ENCODE measurements around the gene EPB41L1. TPM values are rescaled to one million over a fixed set of nuclear protein-coding genes. Genes with fewer than 3 reads are reported as not detected.
A peak's percentile ranks its signal among the peaks of the same experiment; 100 is the strongest.

EPB41L1 gene
- polyA plus RNA-seq, 1 donor from 2014 or later: 38.2 TPM

- no peaks in the 10 kb centered on the region for H3F3A ChIP-seq (ENCODE audit: insufficient read depth, low read length, poor library complexity, severe bottlenecking)
- H3K9me3 ChIP-seq (ENCODE audit: low read length): no peaks in the 10 kb centered on the region
- H4K20me1 ChIP-seq (ENCODE audit: insufficient read depth): no peaks in the 10 kb centered on the region
- H3K4me3 ChIP-seq (ENCODE audit: low read length): no peak overlapping the region
- TF ChIP-seq MXI1 (conservative IDR thresholded peaks at IDR 0.05; ENCODE audit: poor library complexity, severe bottlenecking) (no peak), POLR2AphosphoS5 (IDR thresholded peaks at IDR 0.05) (no peak), EZH2 (IDR thresholded peaks at IDR 0.05; ENCODE audit: borderline replicate concordance, insufficient read depth, low read length, poor library complexity, severe bottlenecking) (no peak), EP300 (conservative IDR thresholded peaks at IDR 0.05; ENCODE audit: poor library complexity, severe bottlenecking) (no peak), TAF1 (IDR thresholded peaks at IDR 0.05; ENCODE audit: low read depth) (no peak), REST (IDR thresholded peaks at IDR 0.05; ENCODE audit: borderline replicate concordance) (no peak), SMC3 (conservative IDR thresholded peaks at IDR 0.05; ENCODE audit: poor library complexity) (no peak)
- TF ChIP-seq, protein P1, sequence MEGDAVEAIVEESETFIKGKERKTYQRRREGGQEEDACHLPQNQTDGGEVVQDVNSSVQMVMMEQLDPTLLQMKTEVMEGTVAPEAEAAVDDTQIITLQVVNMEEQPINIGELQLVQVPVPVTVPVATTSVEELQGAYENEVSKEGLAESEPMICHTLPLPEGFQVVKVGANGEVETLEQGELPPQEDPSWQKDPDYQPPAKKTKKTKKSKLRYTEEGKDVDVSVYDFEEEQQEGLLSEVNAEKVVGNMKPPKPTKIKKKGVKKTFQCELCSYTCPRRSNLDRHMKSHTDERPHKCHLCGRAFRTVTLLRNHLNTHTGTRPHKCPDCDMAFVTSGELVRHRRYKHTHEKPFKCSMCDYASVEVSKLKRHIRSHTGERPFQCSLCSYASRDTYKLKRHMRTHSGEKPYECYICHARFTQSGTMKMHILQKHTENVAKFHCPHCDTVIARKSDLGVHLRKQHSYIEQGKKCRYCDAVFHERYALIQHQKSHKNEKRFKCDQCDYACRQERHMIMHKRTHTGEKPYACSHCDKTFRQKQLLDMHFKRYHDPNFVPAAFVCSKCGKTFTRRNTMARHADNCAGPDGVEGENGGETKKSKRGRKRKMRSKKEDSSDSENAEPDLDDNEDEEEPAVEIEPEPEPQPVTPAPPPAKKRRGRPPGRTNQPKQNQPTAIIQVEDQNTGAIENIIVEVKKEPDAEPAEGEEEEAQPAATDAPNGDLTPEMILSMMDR (IDR thresholded peaks at IDR 0.05; ENCODE audit: poor library complexity, severe bottlenecking): no peak
- no peaks in the 10 kb centered on the region for H3K27me3 ChIP-seq (ENCODE audit: insufficient read depth, low read depth, low read length)
- H3K27ac ChIP-seq (ENCODE audit: low read length): no peak overlapping the region
- no peak overlapping the region for H2AFZ ChIP-seq (ENCODE audit: low read depth, low read length)
- no peak overlapping the region for H3K4me2 ChIP-seq (ENCODE audit: low read length)
- H3K9ac ChIP-seq (ENCODE audit: low read length): peak overlapping the region; percentile 16
- no peaks in the 10 kb centered on the region for H3K36me3 ChIP-seq (ENCODE audit: insufficient read depth, low read length)
- H3K9me2 ChIP-seq (ENCODE audit: insufficient read depth, low read length): no peaks in the 10 kb centered on the region
- no peaks in the 10 kb centered on the region for H3K79me2 ChIP-seq (replicated peaks; ENCODE audit: insufficient read depth, low read length)
Measured at GRCh38 chr20:36274181-36274841, 119.8 kb downstream of the EPB41L1 start.

DNA sequence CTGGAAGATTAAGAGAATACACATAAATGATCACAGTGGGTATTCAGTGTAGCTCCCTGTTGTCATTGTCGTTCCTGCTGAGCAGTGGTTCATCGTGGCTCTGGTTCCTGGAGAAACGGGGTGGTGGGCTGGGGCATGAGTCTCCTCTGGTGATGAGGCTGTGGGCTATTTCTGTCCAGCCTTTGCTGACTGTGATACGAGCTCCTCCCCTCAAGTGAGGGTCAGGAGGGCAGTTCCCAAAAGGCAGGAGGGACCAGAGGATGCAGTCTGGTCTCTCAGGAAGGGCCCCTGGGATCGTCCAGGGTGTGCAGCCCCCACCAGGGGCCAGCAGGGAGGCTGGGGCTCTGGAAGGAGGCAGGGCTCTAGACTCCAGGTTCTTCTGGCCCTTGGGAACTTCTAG, 120.5 kb downstream of the EPB41L1 start:
- TF ChIP-seq TAF1 (IDR thresholded peaks at IDR 0.05; ENCODE audit: low read depth) (no peak), EP300 (conservative IDR thresholded peaks at IDR 0.05; ENCODE audit: poor library complexity, severe bottlenecking) (no peak), SMC3 (conservative IDR thresholded peaks at IDR 0.05; ENCODE audit: poor library complexity) (no peak), POLR2AphosphoS5 (IDR thresholded peaks at IDR 0.05) (no peak), RAD21 (conservative IDR thresholded peaks at IDR 0.05) (no peak), EZH2 (IDR thresholded peaks at IDR 0.05; ENCODE audit: borderline replicate concordance, insufficient read depth, low read length, poor library complexity, severe bottlenecking) (no peak), REST (IDR thresholded peaks at IDR 0.05; ENCODE audit: borderline replicate concordance) (no peak), MXI1 (conservative IDR thresholded peaks at IDR 0.05; ENCODE audit: poor library complexity, severe bottlenecking) (no peak)
- TF ChIP-seq, protein P1 (IDR thresholded peaks at IDR 0.05; ENCODE audit: poor library complexity, severe bottlenecking): no peak
- Histone ChIP-seq H3K4me3 (ENCODE audit: low read length) (no peak overlapping the region), H3K79me2 (replicated peaks; ENCODE audit: insufficient read depth, low read length) (no peaks in the 10 kb centered on the region)

More for the DNA sequence above, 120.5 kb downstream of the EPB41L1 start:
- H3K9me3 ChIP-seq (ENCODE audit: low read length): no peaks in the 10 kb centered on the region
- H3K27ac ChIP-seq (ENCODE audit: low read length): no peak overlapping the region
- no peak overlapping the region for H3K4me2 ChIP-seq (ENCODE audit: low read length)
- H3F3A ChIP-seq (ENCODE audit: insufficient read depth, low read length, poor library complexity, severe bottlenecking): no peaks in the 10 kb centered on the region
- no peaks in the 10 kb centered on the region for H3K36me3 ChIP-seq (ENCODE audit: insufficient read depth, low read length)
- no peak overlapping the region for H3K9ac ChIP-seq (ENCODE audit: low read length)
- no peak overlapping the region for H2AFZ ChIP-seq (ENCODE audit: low read depth, low read length)
- no peaks in the 10 kb centered on the region for H3K9me2 ChIP-seq (ENCODE audit: insufficient read depth, low read length)
- no peaks in the 10 kb centered on the region for H4K20me1 ChIP-seq (ENCODE audit: insufficient read depth)
- H3K27me3 ChIP-seq (ENCODE audit: insufficient read depth, low read depth, low read length): no peaks in the 10 kb centered on the region
